Lung (tissue), 12 donors: ENCODE results near the gene SYNGR3. TPM values are rescaled to one million over a fixed set of nuclear protein-coding genes. Genes with fewer than 3 reads are reported as not detected.

Experiments used
- ATAC-seq: fragments of 200-7000 bp; cut with Tn5 transposase; one replicate; pipeline ENCODE4 v1.9.1; 2020; ENCODE audit warnings: moderate number of reproducible peaks; ENCODE audit not compliant: insufficient read depth, low FRiP score
- DNase-seq, 3 donors: peaks; one replicate each; pipeline ENCODE4 v3.0.0-alpha.2; 2013 to 2017
- H3K27ac ChIP-seq, 2 donors: one replicate each; pipeline ENCODE4 v1.5.1; 2013; ENCODE audit warnings: mild to moderate bottlenecking in 2 of 2, moderate library complexity in 2 of 2, control low read depth in 1 of 2, inconsistent platforms in 1 of 2, low read depth in 1 of 2, low read length in 1 of 2
- H3K27me3 ChIP-seq, 3 donors: one replicate each; pipeline ENCODE4 v1.5.1; 2013; ENCODE audit warnings: low read length in 2 of 3; ENCODE audit not compliant: control insufficient read depth in 3 of 3, insufficient read depth in 3 of 3
- H3K36me3 ChIP-seq, 4 donors: one replicate each; pipeline ENCODE4 v1.5.1; 2013; ENCODE audit warnings: low read length in 4 of 4, mild to moderate bottlenecking in 1 of 4, moderate library complexity in 1 of 4; ENCODE audit not compliant: control insufficient read depth in 4 of 4, insufficient read depth in 4 of 4
- H3K4me1 ChIP-seq, 5 donors: one replicate each; pipeline ENCODE4 v1.5.1; 2013; ENCODE audit warnings: low read length in 5 of 5, mild to moderate bottlenecking in 2 of 5, moderate library complexity in 1 of 5; ENCODE audit not compliant: control insufficient read depth in 5 of 5, insufficient read depth in 5 of 5
- H3K4me3 ChIP-seq: one replicate; pipeline ENCODE4 v1.5.1; 2013; ENCODE audit warnings: mild to moderate bottlenecking, control low read depth, moderate library complexity
- H3K9ac ChIP-seq, 2 donors: one replicate each; pipeline ENCODE4 v1.5.1; 2013; ENCODE audit warnings: low read length in 2 of 2, control low read depth in 1 of 2; ENCODE audit not compliant: insufficient read depth in 1 of 2
- H3K9me3 ChIP-seq, 4 donors: one replicate each; pipeline ENCODE4 v1.5.1; 2013; ENCODE audit warnings: low read length in 3 of 4, mild to moderate bottlenecking in 1 of 4, moderate library complexity in 1 of 4; ENCODE audit not compliant: control insufficient read depth in 4 of 4, insufficient read depth in 3 of 4
- CTCF ChIP-seq: IDR thresholded peaks from 2 replicates; pipeline ENCODE4 v1.5.1; 2012; ENCODE audit warnings: mild to moderate bottlenecking; ENCODE audit errors: control extremely low read depth, extremely low read depth
- WGBS, 2 donors: extraction: QIAGEN DNeasy Blood & Tissue Kit; methylation state at CpG; one replicate each; pipeline ENCODE4 v1.1.7; 2013; 5-methylcytosine and 5-hydroxymethylcytosine counted together
- polyA plus RNA-seq, 2 donors: library from polyadenylated mRNA; stranded (reverse); fragments of 200-250 nt; gene quantifications; one replicate each; pipeline ENCODE4 v1.2.1, GENCODE V29; 2013
- total RNA-seq, 2 donors: library from RNA; depleted of rRNA in 1 of 2; stranded (reverse); fragments of >200 nt in 1 of 2; gene quantifications; one replicate each; pipeline ENCODE4 v1.2.1, GENCODE V29; 2014 to 2021
- donor health status: control.
- donor health status: control.
- donor health status: Bipolar disorder and iron deficiency.
- donor health status: healthy.
- donor health status: DM: yes; HTN: yes; CAD: no.

Gene SYNGR3
- total and polyA plus RNA-seq, 4 donors, result 0.10 to 0.69 (median 0.43) TPM

GRCh38 chr16:2001456-2002355 is 11.9 kb downstream of the SYNGR3 start:
- Histone ChIP-seq H3K9ac (no peak overlapping the region), H3K27me3 (no peaks in the 10 kb centered on the region), H3K4me1 (peaks cover 0 to 24% (median 6%) of the 10 kb centered on the region in 5 donors), H3K9me3 (no peaks in the 10 kb centered on the region), H3K27ac (no peak overlapping the region), H3K36me3 (peaks cover 0 to 58% (median 26%) of the 10 kb centered on the region in 4 donors), H3K4me3 (no peak overlapping the region)
- DNase-seq (no peak), ATAC-seq (no peak)
- TF ChIP-seq CTCF, result no peak
- 96% methylated on average over 51 to 53 of the region's 53 CpGs for WGBS, 2 donors

- Histone ChIP-seq H3K27me3 (no peaks in the 10 kb centered on the region), H3K4me3 (no peak overlapping the region), H3K9me3 (no peaks in the 10 kb centered on the region), H3K4me1 (peaks cover 0 to 33% (median 6%) of the 10 kb centered on the region in 5 donors), H3K27ac (no peak overlapping the region), H3K36me3 (peaks cover 1 to 56% (median 26%) of the 10 kb centered on the region in 4 donors), H3K9ac (no peak overlapping the region)
- WGBS, 2 donors, result 93 to 94% methylated on average over 47 of the region's 47 CpGs
- DNase-seq (no peak), ATAC-seq (no peak)
- no peak for TF ChIP-seq CTCF
Observed at GRCh38 chr16:2002406-2003230, 12.8 kb downstream of the SYNGR3 start.

GRCh38 chr16:2003231-2003826 is 13.6 kb downstream of the SYNGR3 start:
- Histone ChIP-seq H3K9me3 (no peaks in the 10 kb centered on the region), H3K27ac (no peak overlapping the region), H3K4me1 (peaks cover 0 to 40% (median 12%) of the 10 kb centered on the region in 5 donors), H3K9ac (no peak overlapping the region), H3K36me3 (peaks cover 3 to 54% (median 23%) of the 10 kb centered on the region in 4 donors), H3K4me3 (no peak overlapping the region), H3K27me3 (no peaks in the 10 kb centered on the region)
- ATAC-seq (no peak), DNase-seq (no peak)
- WGBS, 2 donors, result 84 to 89% methylated on average over 8 of the region's 8 CpGs
- no peak for TF ChIP-seq CTCF
